Testis (tissue), 2 donors: ENCODE data around the gene ACTMAP.

Experiments used
- POLR2A ChIP-seq: fragments of 450-650 bp; IDR thresholded peaks from one replicate; pipeline ENCODE4 v1.6.1; 2017; ENCODE audit warnings: antibody characterized with exemption, mild to moderate bottlenecking, moderate library complexity
- TF ChIP-seq, protein P1 (sequence below), 3 experiments: fragments of 450-650 bp in 2 of 3; fragments of 200-600 bp in 1 of 3; sonication (generic) in 1 of 3; IDR thresholded peaks; one replicate each; pipeline ENCODE4 v1.5.1; 2016 to 2019; ENCODE audit warnings: antibody characterized with exemption in 3 of 3, mild to moderate bottlenecking in 2 of 3, moderate library complexity in 1 of 3

DNA sequence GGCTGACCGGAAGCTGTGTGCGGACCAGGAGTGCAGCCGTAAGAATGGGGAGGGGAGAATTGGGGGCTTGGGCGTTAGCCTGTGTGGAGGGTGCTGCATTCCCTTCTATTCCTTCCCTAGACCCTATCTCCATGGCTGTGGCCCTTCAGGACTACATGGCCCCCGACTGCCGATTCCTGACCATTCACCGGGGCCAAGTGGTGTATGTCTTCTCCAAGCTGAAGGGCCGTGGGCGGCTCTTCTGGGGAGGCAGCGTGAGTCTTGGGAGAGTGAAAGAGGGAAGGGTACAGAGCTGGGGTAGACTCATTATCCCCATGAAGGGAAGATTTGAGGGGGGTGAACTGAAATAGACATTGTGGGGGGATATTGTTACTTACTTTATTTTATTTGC is 25.4 kb upstream of the ACTMAP start:
- TF ChIP-seq POLR2A = no peak
- TF ChIP-seq, protein P1, sequence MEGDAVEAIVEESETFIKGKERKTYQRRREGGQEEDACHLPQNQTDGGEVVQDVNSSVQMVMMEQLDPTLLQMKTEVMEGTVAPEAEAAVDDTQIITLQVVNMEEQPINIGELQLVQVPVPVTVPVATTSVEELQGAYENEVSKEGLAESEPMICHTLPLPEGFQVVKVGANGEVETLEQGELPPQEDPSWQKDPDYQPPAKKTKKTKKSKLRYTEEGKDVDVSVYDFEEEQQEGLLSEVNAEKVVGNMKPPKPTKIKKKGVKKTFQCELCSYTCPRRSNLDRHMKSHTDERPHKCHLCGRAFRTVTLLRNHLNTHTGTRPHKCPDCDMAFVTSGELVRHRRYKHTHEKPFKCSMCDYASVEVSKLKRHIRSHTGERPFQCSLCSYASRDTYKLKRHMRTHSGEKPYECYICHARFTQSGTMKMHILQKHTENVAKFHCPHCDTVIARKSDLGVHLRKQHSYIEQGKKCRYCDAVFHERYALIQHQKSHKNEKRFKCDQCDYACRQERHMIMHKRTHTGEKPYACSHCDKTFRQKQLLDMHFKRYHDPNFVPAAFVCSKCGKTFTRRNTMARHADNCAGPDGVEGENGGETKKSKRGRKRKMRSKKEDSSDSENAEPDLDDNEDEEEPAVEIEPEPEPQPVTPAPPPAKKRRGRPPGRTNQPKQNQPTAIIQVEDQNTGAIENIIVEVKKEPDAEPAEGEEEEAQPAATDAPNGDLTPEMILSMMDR (IDR thresholded peaks at IDR 0.05) = no peak
